GM18868 (cell line): ENCODE measurements around the gene VEGFB.
"Not testable (repeated sequence)": the region's sequence is repeated elsewhere in the genome, so short reads cannot be mapped to it uniquely, and the experiment has no call there.

Experiments used
- ATAC-seq: cut with Tn5 transposase; IDR thresholded peaks from one replicate; pipeline ENCODE4 v1.9.1; 2021; ENCODE audit warnings: mild to moderate bottlenecking, moderate library complexity; ENCODE audit not compliant: unreplicated experiment

Gene VEGFB

GRCh38 chr11:64245797-64246620 lies 11.6 kb downstream of the VEGFB start:
- no peak for ATAC-seq

- ATAC-seq, result not testable (repeated sequence)
Measured at GRCh38 chr11:64246621-64246870, 12.2 kb downstream of the VEGFB start.

GRCh38 chr11:64246871-64247728 lies 12.7 kb downstream of the VEGFB start, which contains the start of gene PPP1R14B:
PPP1R14B (minus strand) TSS chr11:64246943; CDS start chr11:64246673, 270 bp downstream.
- ATAC-seq, result no peak

- ATAC-seq, result no peak
Measured at GRCh38 chr11:64247729-64248531, 13.5 kb downstream of the VEGFB start.

- no peak for ATAC-seq
Measured at GRCh38 chr11:64248578-64248977, 14.2 kb downstream of the VEGFB start.

- no peak for ATAC-seq
Measured at GRCh38 chr11:64249038-64249437, 14.7 kb downstream of the VEGFB start.

GRCh38 chr11:64249563-64250414 lies 15.4 kb downstream of the VEGFB start:
- ATAC-seq, result no peak

- no peak for ATAC-seq
Measured at GRCh38 chr11:64250415-64251015, 16.1 kb downstream of the VEGFB start.

- ATAC-seq, result peak; percentile 52
Measured at GRCh38 chr11:64251016-64251752, 16.8 kb downstream of the VEGFB start, which contains the start of gene PLCB3. PLCB3 (plus strand) TSS chr11:64251530; CDS start chr11:64251650, 120 bp downstream.

- no peak for ATAC-seq
Measured at GRCh38 chr11:64251753-64252002, 17.3 kb downstream of the VEGFB start.

- no peak for ATAC-seq
Measured at GRCh38 chr11:64252003-64252872, 17.9 kb downstream of the VEGFB start.

- ATAC-seq, result no peak
Measured at GRCh38 chr11:64253043-64253442, 18.7 kb downstream of the VEGFB start.

- ATAC-seq, result no peak
Measured at GRCh38 chr11:64253481-64253880, 19.1 kb downstream of the VEGFB start.

- no peak for ATAC-seq
Measured at GRCh38 chr11:64254326-64254725, 19.9 kb downstream of the VEGFB start.

- ATAC-seq, result no peak
Measured at GRCh38 chr11:64255135-64256128, 21.0 kb downstream of the VEGFB start.

- ATAC-seq, result no peak
Measured at GRCh38 chr11:64256300-64256699, 21.9 kb downstream of the VEGFB start.

- ATAC-seq, result no peak
Measured at GRCh38 chr11:64258356-64258755, 24.0 kb downstream of the VEGFB start.
